HG02798 (cell line): ENCODE data around the gene CHCHD3.

Source experiments
- ATAC-seq: cut with Tn5 transposase; IDR thresholded peaks from one replicate; pipeline ENCODE4 v1.9.1; 2021; ENCODE audit warnings: mild to moderate bottlenecking; ENCODE audit not compliant: unreplicated experiment, poor library complexity

Gene CHCHD3

GRCh38 chr7:133081119-133081598 lies 731 bp downstream of the CHCHD3 start:
- ATAC-seq: no peak

- no peak for ATAC-seq
Measured at GRCh38 chr7:133079296-133079695, 2.6 kb downstream of the CHCHD3 start.

DNA sequence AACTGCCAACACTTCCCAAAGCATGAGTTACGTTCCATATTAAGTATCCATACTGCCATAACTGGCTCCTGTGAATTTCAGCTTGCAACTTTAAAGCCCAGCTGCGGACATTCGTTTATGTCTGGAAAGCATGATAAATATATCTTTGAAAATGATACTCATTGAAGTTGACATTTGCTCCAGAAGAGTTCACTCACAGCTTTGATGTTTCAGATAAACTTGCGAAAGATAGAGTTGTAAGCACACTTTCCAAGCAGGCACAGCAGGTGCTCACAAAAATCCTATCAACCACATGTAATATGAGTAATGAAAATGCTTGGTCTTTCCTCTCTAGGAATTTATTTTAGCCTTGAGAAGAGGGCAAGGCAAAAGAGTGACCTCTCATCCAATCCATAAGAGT lies 4.5 kb downstream of the CHCHD3 start:
- no peak for ATAC-seq

GRCh38 chr7:133076142-133076541 lies 5.7 kb downstream of the CHCHD3 start:
- ATAC-seq: no peak

DNA sequence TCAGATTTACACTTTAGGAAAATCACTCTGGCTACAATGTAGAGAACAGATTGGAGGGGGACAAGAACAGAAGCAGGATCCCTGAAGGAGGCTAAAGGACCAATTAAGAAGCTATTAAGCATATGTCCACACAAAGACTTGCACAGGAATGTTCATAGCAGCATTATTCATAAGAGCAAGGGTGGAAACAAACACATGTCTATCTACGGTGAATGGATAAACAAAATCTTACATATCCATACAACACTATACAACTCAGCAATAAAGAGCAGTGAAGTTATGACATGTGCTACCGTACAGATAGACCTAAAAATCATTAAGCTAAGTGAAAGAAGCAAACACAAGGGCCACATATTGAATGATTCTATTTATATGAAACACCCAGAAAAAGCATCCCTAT lies 10.4 kb downstream of the CHCHD3 start:
- ATAC-seq: no peak

GRCh38 chr7:133070562-133070961 lies 11.3 kb downstream of the CHCHD3 start:
- ATAC-seq: no peak

DNA sequence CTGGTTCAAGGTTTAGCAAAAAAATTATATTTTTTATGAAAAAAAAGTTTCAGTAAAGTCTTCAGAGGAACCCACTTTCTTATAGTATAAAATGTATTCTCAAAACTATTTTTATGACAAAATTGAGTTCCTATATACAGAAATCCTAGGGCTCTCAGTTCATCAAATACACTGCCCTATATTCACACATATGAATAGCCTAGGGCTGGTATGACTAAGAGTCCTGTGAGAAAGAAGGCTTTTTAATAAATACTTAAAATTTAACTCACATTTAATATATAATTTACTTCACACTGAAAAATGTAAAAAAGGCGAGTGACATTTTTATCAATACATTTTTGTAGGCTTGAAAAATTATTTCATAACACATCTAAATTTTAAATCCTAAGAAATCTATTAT lies 16.6 kb downstream of the CHCHD3 start:
- ATAC-seq: no peak

GRCh38 chr7:133064082-133064820 lies 17.6 kb downstream of the CHCHD3 start:
- ATAC-seq: no peak

DNA sequence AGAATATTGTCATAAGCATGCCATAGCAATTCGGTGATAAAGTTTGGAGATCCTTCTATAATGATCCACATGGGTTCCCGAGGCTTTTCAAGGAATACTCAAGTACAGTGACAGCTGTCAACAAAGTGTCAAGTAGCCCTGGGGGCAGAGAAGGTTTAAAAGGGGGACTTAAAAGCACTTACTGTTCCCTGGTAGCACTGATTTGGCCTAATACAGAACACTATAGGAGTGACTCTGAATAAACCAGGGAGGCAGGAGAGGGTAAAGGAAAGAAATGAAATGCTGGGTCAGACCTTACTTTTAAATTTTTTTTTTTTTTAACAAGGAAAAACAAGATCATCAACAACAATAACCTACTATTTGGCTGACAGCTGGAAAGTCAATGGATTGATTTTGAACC lies 20.1 kb downstream of the CHCHD3 start:
- ATAC-seq: no peak

DNA sequence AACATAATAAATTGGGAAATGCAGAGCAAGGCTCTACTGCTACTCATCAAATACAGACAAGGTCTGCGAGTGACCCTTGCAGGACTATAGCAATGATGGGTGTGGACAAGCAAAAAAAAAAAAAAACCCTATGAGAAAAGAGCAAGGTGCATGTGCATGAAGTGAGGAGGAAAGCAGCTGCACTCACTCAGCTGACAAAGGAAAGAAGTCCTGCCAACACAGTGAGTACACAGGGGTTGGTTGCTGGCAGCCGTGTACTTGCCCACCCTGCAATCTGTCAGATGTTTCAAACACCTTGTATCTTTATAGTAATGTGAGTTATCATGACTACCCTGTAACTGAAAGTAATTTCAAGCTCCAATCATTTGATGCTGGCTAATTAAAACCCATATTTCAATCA lies 20.5 kb downstream of the CHCHD3 start:
- no peak for ATAC-seq

DNA sequence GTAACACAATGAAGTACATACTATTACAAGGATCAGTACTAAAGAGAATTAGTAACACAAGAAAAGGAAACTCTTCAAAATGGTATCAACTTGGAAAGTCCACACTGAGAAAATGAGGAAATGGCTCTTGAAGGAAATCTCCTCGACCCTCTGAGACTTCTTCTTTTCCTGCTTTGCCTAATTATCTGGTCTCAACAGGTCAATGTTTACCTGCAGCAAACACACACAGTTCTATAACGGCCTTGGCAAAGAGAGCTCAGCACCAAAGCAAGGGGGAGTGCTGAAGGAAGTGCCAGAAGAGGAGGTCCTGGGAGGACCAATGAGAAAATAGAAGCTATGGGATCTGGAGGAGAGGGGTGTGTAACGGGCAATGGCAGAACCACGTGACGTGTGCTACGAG lies 21.9 kb downstream of the CHCHD3 start:
- no peak for ATAC-seq

DNA sequence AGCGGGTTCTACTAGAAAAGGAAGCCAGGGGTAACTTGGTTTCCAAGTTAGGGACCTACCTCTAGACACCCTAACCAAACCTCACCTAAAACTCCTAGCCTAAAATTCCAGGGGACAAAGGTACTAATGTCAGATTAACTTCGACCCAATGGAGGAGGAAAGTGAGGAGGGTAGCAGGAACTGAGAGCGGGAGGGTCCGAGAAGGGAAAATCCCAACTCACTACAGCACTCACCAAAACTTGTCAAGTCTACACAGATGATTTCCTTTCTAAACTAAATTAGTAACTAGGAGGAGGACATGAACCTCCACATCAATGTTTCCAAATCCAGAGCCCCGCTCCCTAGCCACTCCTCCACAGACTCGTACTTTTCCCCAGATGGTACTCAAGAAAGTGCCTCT lies 22.6 kb downstream of the CHCHD3 start:
- no peak for ATAC-seq

GRCh38 chr7:133056370-133057238 lies 25.3 kb downstream of the CHCHD3 start:
- no peak for ATAC-seq

DNA sequence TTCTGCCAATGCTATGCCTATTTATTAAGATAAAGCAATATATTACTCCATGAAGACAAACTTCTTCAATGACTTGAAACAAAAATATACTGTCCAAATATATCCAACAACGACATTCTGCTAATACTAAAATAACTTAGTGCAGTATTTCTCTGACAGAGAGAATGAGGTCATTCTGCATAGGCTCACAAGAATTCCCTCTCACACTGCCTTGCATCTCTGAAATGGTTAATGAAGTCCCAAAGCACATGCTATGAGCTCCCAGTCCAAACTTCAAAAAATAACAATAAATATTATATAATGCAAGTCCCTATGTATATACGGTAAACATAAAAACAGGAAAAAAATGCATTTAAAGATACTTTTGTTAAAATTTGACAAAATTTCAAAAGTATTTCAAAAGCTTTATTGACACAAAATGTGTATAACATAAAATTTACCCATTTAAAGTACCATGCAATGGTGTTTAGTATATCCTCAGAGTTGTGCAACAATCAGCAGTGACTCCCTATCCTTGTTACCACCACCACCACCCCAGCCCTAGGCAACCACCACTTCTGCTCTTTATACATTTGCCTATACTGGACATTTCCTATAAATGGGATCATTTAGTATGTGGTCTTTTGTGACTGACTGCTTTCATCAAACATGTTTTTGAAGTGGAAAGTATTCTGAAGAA lies 27.6 kb downstream of the CHCHD3 start:
- no peak for ATAC-seq

DNA sequence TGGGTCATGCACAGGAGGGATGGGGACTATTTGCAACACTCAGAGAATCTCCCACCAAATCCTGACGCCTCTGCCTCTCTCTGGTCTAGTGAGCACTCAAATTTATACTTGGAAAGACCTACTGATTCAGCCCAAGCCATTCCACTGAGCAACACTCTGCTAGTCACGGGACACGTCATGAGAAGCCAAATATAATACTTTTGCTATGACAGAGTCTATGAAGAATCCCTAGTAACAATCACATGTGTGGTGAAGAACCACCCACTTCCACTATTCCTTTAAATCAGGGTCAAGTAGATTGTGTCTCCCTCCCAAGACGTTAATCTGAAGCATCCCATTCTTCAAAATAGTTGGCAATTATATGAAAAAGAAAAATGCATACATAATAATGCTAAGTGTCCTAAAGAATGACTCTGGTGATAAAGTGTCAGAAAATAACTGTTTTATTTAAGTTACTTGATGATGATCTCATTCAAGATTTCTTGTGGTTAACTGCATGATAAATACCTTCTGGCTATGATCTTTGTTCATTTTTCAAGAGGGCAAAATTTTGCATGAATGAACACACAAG lies 28.5 kb downstream of the CHCHD3 start:
- ATAC-seq: no peak

- ATAC-seq: no peak
Measured at GRCh38 chr7:133052826-133053225, 29.1 kb downstream of the CHCHD3 start.

- no peak for ATAC-seq
Measured at GRCh38 chr7:133052401-133052756, 29.5 kb downstream of the CHCHD3 start.

GRCh38 chr7:133051719-133052400 lies 30.0 kb downstream of the CHCHD3 start:
- no peak for ATAC-seq

DNA sequence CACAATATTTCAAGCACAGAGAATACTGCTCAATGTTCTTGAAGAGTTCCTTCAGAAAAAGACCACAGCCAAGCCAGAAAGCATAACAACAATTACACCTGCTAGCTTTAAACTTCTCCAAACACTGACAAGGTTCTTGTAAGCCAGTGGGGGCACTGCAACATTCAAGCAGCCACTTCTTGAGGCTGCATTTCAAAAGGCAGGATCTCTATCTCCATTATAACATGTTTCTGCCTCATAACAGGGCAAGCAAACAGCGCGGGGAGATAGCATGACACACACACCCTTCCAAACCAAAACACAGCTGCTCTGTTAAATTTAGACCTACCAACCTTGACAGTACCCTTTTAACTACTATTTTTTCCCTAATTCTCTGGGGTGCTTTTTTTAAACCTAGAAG lies 30.8 kb downstream of the CHCHD3 start:
- ATAC-seq: peak; percentile 40
